GM18951 (cell line): ENCODE results near the gene ABCF1.
"Not testable (repeated sequence)": the region's sequence is repeated elsewhere in the genome, so short reads cannot be mapped to it uniquely, and the experiment has no call there.

Experiments used
- POLR2A ChIP-seq: IDR thresholded peaks from 4 replicates; pipeline ENCODE4 v1.6.1; 2011; ENCODE audit warnings: mild to moderate bottlenecking; ENCODE audit not compliant: insufficient read length, insufficient read depth; ENCODE audit errors: extremely low read depth
- in situ Hi-C: fragments of 300-500 bp; cut with MboI; formaldehyde crosslinking; loops from one replicate; pipeline ENCODE4 v1.12.0; 2022; ENCODE audit warnings: low sequenced_read_pairs, mixed read lengths, inconsistent platforms; ENCODE audit not compliant: unreplicated experiment

Gene ABCF1

DNA sequence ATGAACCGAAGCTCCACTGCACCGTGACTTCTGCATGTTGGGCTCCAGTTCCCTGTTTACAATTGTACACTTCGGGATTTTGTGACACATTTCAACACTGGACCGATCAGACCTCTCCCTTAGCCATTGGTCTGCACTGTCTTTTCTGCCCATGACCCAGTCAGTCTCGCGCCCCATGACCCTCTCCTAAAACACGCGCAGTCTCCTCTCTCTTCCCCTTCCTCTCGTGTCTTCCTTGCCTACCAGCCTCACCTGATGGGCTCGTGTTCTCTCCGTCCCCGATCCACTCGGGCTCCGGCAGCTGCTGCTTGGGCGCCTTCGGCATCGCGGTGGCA lies 535 bp upstream of the ABCF1 start:
- TF ChIP-seq POLR2A, result no peak
- in situ Hi-C loops, result no loop called here

DNA sequence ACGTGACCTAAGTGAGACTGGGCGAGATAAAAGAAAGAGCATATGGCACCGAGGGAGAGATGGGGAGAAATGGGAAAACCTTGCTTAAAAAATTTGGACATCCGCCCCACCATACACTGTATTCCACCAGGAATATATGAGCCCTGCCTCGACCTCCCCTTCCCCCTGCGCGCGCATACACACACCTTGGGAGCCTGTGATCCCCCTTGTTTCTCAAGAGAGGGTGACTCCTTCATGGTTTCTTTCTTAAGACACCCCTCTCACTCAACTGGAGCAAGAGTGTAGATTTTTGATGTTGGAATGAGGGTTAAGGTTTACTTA lies 480 bp downstream of the ABCF1 start:
- in situ Hi-C loops, result no loop called here
- TF ChIP-seq POLR2A, result no peak

DNA sequence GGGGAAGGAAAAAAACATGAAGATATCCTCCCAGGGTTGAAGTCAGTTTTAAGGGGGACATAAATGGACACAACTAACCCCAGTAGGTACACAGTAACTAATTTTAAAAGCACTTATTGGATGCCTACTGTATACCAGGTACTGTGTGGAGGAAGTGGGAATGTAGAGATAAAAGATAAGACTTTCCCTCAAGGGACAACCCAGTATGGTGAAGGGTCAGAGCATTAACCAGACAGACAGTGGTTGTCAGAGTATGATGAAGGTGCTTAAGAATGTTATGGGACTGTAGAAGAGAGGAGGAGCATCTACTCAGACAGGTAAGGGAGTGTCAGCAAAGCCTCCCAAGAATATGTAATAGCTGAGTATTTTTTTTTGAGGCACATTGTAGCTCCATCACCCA lies 906 bp downstream of the ABCF1 start:
- no peak for TF ChIP-seq POLR2A
- in situ Hi-C loops, result no loop called here

DNA sequence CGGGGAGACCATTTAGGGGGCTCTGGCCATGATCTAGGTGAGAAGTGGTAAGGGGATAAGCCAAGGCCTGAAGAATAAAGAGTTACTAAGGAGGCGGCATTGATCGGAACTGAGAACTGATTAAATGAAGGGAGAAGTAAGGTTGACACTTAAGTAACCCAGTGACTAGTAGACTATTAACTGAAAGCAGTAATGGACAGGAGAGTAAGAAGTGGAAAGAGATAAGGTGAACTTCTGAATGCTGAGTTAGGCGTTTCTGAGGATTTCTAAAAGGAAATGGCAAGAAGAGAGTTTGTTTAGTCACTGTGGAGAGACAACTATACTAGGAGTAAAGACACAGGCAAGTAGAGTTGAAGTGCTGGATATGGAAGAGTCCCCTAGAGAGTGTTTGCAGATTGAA lies 1.9 kb downstream of the ABCF1 start:
- no peak for TF ChIP-seq POLR2A
- in situ Hi-C loops, result no loop called here

- in situ Hi-C loops, result no loop called here
- TF ChIP-seq POLR2A, result no peak
Observed at GRCh38 chr6:30578051-30578450, 6.8 kb downstream of the ABCF1 start.

DNA sequence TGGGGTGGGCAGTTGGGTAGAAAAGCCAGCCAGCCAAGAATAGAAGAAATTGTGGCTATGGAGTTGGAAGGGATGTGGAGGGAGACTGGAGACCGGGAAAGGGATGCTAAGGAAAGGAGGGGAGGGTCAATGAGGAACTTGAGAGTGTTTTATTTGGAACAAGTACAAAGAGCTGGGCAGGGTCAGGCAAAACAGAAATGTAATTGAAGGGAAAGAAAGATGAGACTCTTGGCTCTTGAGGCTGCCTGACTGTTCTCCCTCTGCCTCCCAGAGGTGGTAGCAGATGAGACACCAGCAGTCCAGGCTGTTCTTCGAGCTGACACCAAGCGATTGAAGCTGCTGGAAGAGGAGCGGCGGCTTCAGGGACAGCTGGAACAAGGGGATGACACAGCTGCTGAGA lies 12.7 kb downstream of the ABCF1 start:
- in situ Hi-C loops, result no loop called here
- no peak for TF ChIP-seq POLR2A

GRCh38 chr6:30589754-30590358 lies 18.6 kb downstream of the ABCF1 start:
- in situ Hi-C loops, result no loop called here
- TF ChIP-seq POLR2A, result no peak

- TF ChIP-seq POLR2A, result no peak
Observed at GRCh38 chr6:30590509-30590908, 19.3 kb downstream of the ABCF1 start.

GRCh38 chr6:30591008-30591407 lies 19.8 kb downstream of the ABCF1 start:
- in situ Hi-C loops, result no loop called here
- no peak for TF ChIP-seq POLR2A

More at GRCh38 chr6:30590509-30590908, 19.3 kb downstream of the ABCF1 start:
- in situ Hi-C loops, result no loop called here

DNA sequence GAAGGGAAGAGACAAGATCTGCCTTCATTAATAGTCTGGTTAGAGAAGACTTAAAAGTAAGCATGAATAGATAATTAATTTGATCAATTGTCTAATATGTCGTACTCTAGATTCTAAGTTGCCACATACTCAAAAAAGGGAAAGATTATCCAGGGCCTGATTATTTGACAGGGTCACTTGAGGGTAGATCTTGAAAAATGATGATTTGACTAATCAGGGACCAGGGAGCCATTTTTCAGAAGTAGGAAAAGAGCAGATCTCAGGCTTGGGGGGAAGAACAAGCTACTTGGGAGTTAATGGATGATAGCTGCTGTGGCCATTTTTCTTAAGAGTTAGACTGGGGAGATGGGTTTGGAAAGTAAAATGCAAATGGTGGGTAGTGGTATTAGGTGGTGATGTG lies 21.0 kb downstream of the ABCF1 start:
- TF ChIP-seq POLR2A, result no peak
- in situ Hi-C loops, result no loop called here

- in situ Hi-C loops, result not testable (repeated sequence)
Observed at GRCh38 chr6:30597315-30598144, 26.3 kb downstream of the ABCF1 start.

DNA sequence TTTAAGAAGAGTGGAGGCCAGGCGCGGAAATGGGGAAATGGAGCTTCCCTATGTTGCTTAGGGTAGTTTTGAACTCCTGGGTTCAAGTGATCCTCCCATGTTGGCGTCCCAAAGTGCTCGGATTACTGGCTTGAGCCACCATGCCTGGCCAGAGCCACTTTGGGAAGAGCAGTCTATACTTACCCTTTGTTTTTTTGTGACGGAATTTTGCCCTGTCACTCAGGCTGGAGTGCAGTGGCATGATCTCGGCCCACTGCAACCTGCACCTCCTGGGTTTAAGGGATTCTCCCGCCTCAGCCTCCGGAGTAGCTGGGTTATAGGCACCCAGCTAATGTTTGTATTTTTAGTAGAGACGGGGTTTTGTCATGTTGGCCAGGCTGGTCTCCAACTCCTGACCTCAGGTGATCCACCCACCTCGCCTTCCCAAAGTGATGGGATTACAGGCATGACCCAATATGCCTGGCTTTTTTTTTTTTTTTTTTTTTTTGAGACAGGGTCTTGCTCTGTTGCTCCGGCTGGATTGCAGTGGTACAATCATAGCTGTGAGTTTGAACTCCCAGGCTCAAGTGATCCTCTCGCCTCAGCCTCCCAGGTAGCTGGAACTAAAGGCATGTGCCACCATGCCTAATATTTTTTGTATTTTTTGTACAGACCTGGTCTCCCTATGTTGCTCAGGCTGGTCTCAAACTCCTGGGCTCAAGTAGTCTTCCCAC lies 27.8 kb downstream of the ABCF1 start:
- no peak for TF ChIP-seq POLR2A
- in situ Hi-C loops, result no loop called here

GRCh38 chr6:30599625-30600324 lies 28.5 kb downstream of the ABCF1 start:
- TF ChIP-seq POLR2A, result no peak
- in situ Hi-C loops, result no loop called here
